ENCODE data around the gene TBC1D14. TPM values are rescaled to one million over a fixed set of nuclear protein-coding genes. Genes with fewer than 3 reads are reported as not detected.

TBC1D14 gene
- total and polyA plus RNA-seq, 10 donors: 13.7 to 114 (median 68.4) TPM

GRCh38 chr4:6960154-6960553 is 50.5 kb downstream of the TBC1D14 start:
- 81 to 94% (median 89%) methylated on average over 4 of the region's 4 CpGs for WGBS, 5 donors
- intact Hi-C loops (cut with DNase I; ENCODE audit: low total_unique reads): no loop called here
- Histone ChIP-seq H3K4me1 (peaks cover 21 to 79% (median 41%) of the 10 kb centered on the region in 6 donors), H3K27me3 (replicated peaks in 1 of 7) (no peaks in the 10 kb centered on the region), H3K36me3 (peaks cover 0 to 18% (median 1%) of the 10 kb centered on the region in 6 donors), H3K9me3 (no peaks in the 10 kb centered on the region), H3K27ac (no peak overlapping the region), H3K4me3 (no peak overlapping the region)
- TF ChIP-seq POLR2AphosphoS5 (IDR thresholded peaks at IDR 0.05): no peak
- no peak for TF ChIP-seq POLR2A (IDR thresholded peaks at IDR 0.05)
- TF ChIP-seq, protein P1, sequence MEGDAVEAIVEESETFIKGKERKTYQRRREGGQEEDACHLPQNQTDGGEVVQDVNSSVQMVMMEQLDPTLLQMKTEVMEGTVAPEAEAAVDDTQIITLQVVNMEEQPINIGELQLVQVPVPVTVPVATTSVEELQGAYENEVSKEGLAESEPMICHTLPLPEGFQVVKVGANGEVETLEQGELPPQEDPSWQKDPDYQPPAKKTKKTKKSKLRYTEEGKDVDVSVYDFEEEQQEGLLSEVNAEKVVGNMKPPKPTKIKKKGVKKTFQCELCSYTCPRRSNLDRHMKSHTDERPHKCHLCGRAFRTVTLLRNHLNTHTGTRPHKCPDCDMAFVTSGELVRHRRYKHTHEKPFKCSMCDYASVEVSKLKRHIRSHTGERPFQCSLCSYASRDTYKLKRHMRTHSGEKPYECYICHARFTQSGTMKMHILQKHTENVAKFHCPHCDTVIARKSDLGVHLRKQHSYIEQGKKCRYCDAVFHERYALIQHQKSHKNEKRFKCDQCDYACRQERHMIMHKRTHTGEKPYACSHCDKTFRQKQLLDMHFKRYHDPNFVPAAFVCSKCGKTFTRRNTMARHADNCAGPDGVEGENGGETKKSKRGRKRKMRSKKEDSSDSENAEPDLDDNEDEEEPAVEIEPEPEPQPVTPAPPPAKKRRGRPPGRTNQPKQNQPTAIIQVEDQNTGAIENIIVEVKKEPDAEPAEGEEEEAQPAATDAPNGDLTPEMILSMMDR (IDR thresholded peaks at IDR 0.05 in 8 of 11, conservative IDR thresholded peaks at IDR 0.05 in 3 of 11): no peak
- no peak for DNase-seq

GRCh38 chr4:6960628-6961412 is 51.2 kb downstream of the TBC1D14 start:
- no peak overlapping the region for H3K4me3 ChIP-seq
- no peaks in the 10 kb centered on the region for H3K9me3 ChIP-seq
- no peak overlapping the region for H3K27ac ChIP-seq
- WGBS, 5 donors: 91 to 95% (median 94%) methylated on average over 19 to 20 of the region's 20 CpGs
- TF ChIP-seq POLR2A (IDR thresholded peaks at IDR 0.05): no peak
- TF ChIP-seq, protein P1 (IDR thresholded peaks at IDR 0.05 in 8 of 11, conservative IDR thresholded peaks at IDR 0.05 in 3 of 11): no peak
- TF ChIP-seq POLR2AphosphoS5 (IDR thresholded peaks at IDR 0.05): no peak
- no peaks in the 10 kb centered on the region for H3K27me3 ChIP-seq (replicated peaks in 1 of 7)
- H3K36me3 ChIP-seq: peaks cover 0 to 18% (median 1%) of the 10 kb centered on the region in 6 donors
- intact Hi-C loops (cut with DNase I; ENCODE audit: low total_unique reads): no loop called here
- DNase-seq: no peak
- H3K4me1 ChIP-seq: peaks cover 23 to 82% (median 48%) of the 10 kb centered on the region in 6 donors

- no peaks in the 10 kb centered on the region for H3K9me3 ChIP-seq
- no peak for DNase-seq
- H3K4me3 ChIP-seq: no peak overlapping the region
- intact Hi-C loops (cut with DNase I; ENCODE audit: low total_unique reads): no loop called here
- H3K36me3 ChIP-seq: peaks cover 0 to 10% (median 0%) of the 10 kb centered on the region in 6 donors
- H3K27ac ChIP-seq: peak overlapping the region in 1 of 8 donors; percentile 30
- 92 to 96% (median 95%) methylated on average over 19 to 20 of the region's 20 CpGs for WGBS, 5 donors
- peaks cover 23 to 86% (median 48%) of the 10 kb centered on the region in 6 donors for H3K4me1 ChIP-seq
- H3K27me3 ChIP-seq (replicated peaks in 1 of 7): no peaks in the 10 kb centered on the region
- TF ChIP-seq POLR2A (IDR thresholded peaks at IDR 0.05) (no peak), POLR2AphosphoS5 (IDR thresholded peaks at IDR 0.05) (no peak)
- TF ChIP-seq, protein P1 (IDR thresholded peaks at IDR 0.05 in 8 of 11, conservative IDR thresholded peaks at IDR 0.05 in 3 of 11): no peak
These were observed 52.0 kb downstream of the TBC1D14 start for GRCh38 chr4:6961496-6962210.

Measured in spleen (tissue), 11 donors.